Testis (tissue), 3 donors: ENCODE results near the gene TTC8. TPM values are rescaled to one million over a fixed set of nuclear protein-coding genes. Genes with fewer than 3 reads are reported as not detected.

ENCODE experiments used
- DNase-seq: peaks from one replicate; pipeline ENCODE4 v3.0.0-alpha.2; 2019
- H3K27ac ChIP-seq, 2 donors: fragments of 200-600 bp; sonication (generic); one replicate each; pipeline ENCODE4 v1.5.1; 2019
- H3K27me3 ChIP-seq: fragments of 200-600 bp; sonication (generic); one replicate; pipeline ENCODE4 v1.5.1; 2019
- H3K36me3 ChIP-seq: fragments of 200-600 bp; sonication (generic); one replicate; pipeline ENCODE4 v1.5.1; 2017; ENCODE audit warnings: low read depth; ENCODE audit errors: missing control alignments
- H3K4me1 ChIP-seq: fragments of 200-600 bp; sonication (generic); one replicate; pipeline ENCODE4 v1.5.1; 2019
- H3K4me3 ChIP-seq, 2 donors: fragments of 200-600 bp; sonication (generic); one replicate each; pipeline ENCODE4 v1.5.1; 2017 to 2019
- H3K9me3 ChIP-seq: fragments of 200-600 bp; sonication (generic); one replicate; pipeline ENCODE4 v1.5.1; 2017
- CTCF ChIP-seq, 3 experiments: fragments of 450-650 bp in 2 of 3; fragments of 200-600 bp in 1 of 3; sonication (generic) in 1 of 3; IDR thresholded peaks; one replicate each; pipeline ENCODE4 v1.5.1; 2016 to 2019; ENCODE audit warnings: antibody characterized with exemption in 3 of 3, mild to moderate bottlenecking in 2 of 3, moderate library complexity in 1 of 3
- POLR2A ChIP-seq: fragments of 450-650 bp; IDR thresholded peaks from one replicate; pipeline ENCODE4 v1.6.1; 2017; ENCODE audit warnings: antibody characterized with exemption, mild to moderate bottlenecking, moderate library complexity
- WGBS, 2 donors: methylation state at CpG; one replicate each; pipeline ENCODE4 v1.1.5; 2018; 5-methylcytosine and 5-hydroxymethylcytosine counted together
- intact Hi-C: fragments of 100-400 bp; cut with DNase I; formaldehyde crosslinking; loops from one replicate; pipeline ENCODE4 v1.15.1; 2023; ENCODE audit warnings: low total_unique reads
- polyA plus RNA-seq: library from polyadenylated mRNA; stranded (reverse); fragments of 350-450 nt; fragmentation: Illumina TruSeq; extraction: RNeasy Lipid Tissue Mini Kit (QIAGEN cat#74804); gene quantifications from one replicate; pipeline ENCODE4 v1.2.3, GENCODE V29; 2014; ENCODE audit warnings: low read depth, low replicate concordance; ENCODE audit not compliant: insufficient read depth
- total RNA-seq, 2 donors: library from RNA; depleted of rRNA; stranded (reverse); fragments of >200 nt; gene quantifications; one replicate each; pipeline ENCODE4 v1.2.3, GENCODE V29; 2016

Gene TTC8
- total and polyA plus RNA-seq, 3 donors from 2014 or later, result 67.5 to 144 (median 139) TPM

- H3K4me3 ChIP-seq, result no peak overlapping the region
- no peaks in the 10 kb centered on the region for H3K9me3 ChIP-seq
- DNase-seq, result no peak
- H3K27ac ChIP-seq, result no peak overlapping the region
- no peaks in the 10 kb centered on the region for H3K36me3 ChIP-seq
- intact Hi-C loops, result no loop called here
- no peaks in the 10 kb centered on the region for H3K4me1 ChIP-seq
- TF ChIP-seq CTCF (IDR thresholded peaks at IDR 0.05) (no peak), POLR2A (no peak)
- 59 to 72% methylated on average over 3 of the region's 3 CpGs for WGBS, 2 donors
- no peaks in the 10 kb centered on the region for H3K27me3 ChIP-seq
Measured at GRCh38 chr14:88872976-88873375, 48.5 kb downstream of the TTC8 start.

- H3K27ac ChIP-seq, result no peak overlapping the region
- DNase-seq, result no peak
- WGBS, 2 donors, result 97% methylated on average over 2 of the region's 2 CpGs
- intact Hi-C loops, result no loop called here
- no peak overlapping the region for H3K4me3 ChIP-seq
- H3K27me3 ChIP-seq, result no peaks in the 10 kb centered on the region
- no peak for TF ChIP-seq CTCF (IDR thresholded peaks at IDR 0.05)
- no peaks in the 10 kb centered on the region for H3K9me3 ChIP-seq
- no peaks in the 10 kb centered on the region for H3K4me1 ChIP-seq
- H3K36me3 ChIP-seq, result no peaks in the 10 kb centered on the region
Measured at GRCh38 chr14:88877192-88877591, 52.7 kb downstream of the TTC8 start.

- H3K4me3 ChIP-seq, result no peak overlapping the region
- H3K27me3 ChIP-seq, result no peaks in the 10 kb centered on the region
- no peaks in the 10 kb centered on the region for H3K36me3 ChIP-seq
- TF ChIP-seq POLR2A (no peak), CTCF (IDR thresholded peaks at IDR 0.05) (no peak)
- intact Hi-C loops, result no loop called here
- no peaks in the 10 kb centered on the region for H3K4me1 ChIP-seq
- H3K9me3 ChIP-seq, result no peaks in the 10 kb centered on the region
- WGBS, 2 donors, result 83% methylated on average over 4 of the region's 4 CpGs
- H3K27ac ChIP-seq, result no peak overlapping the region
- no peak for DNase-seq
Measured at GRCh38 chr14:88879022-88879421, 54.6 kb downstream of the TTC8 start.

GRCh38 chr14:88882236-88882635, 57.8 kb downstream of the TTC8 start:
- Histone ChIP-seq H3K9me3 (no peaks in the 10 kb centered on the region), H3K36me3 (no peaks in the 10 kb centered on the region), H3K27ac (no peak overlapping the region), H3K4me3 (no peak overlapping the region), H3K27me3 (no peaks in the 10 kb centered on the region), H3K4me1 (no peaks in the 10 kb centered on the region)
- 87 to 95% methylated on average over 1 of the region's 1 CpG for WGBS, 2 donors
- intact Hi-C loops, result no loop called here
- no peak for DNase-seq
- TF ChIP-seq CTCF (IDR thresholded peaks at IDR 0.05) (no peak), POLR2A (no peak)

GRCh38 chr14:88895116-88895515, 70.7 kb downstream of the TTC8 start:
- DNase-seq, result no peak
- H3K36me3 ChIP-seq, result no peaks in the 10 kb centered on the region
- no peak for TF ChIP-seq CTCF (IDR thresholded peaks at IDR 0.05)
- TF ChIP-seq POLR2A, result no peak
- no peak overlapping the region for H3K4me3 ChIP-seq
- H3K9me3 ChIP-seq, result no peaks in the 10 kb centered on the region
- H3K4me1 ChIP-seq, result no peaks in the 10 kb centered on the region
- WGBS, 2 donors, result 78 to 84% methylated on average over 4 of the region's 4 CpGs
- intact Hi-C loops, result no loop called here
- no peak overlapping the region for H3K27ac ChIP-seq
- no peaks in the 10 kb centered on the region for H3K27me3 ChIP-seq
